BJ (cell line): Measurements from ENCODE around the gene FAM124B. TPM values are rescaled to one million over a fixed set of nuclear protein-coding genes. Genes with fewer than 3 reads are reported as not detected.

ENCODE experiments used
- CTCF ChIA-PET: fragments of 350-600 bp; formaldehyde crosslinking; extraction: SDS; loops from one replicate; lab custom pipeline; 2021; ENCODE audit warnings: antibody characterized with exemption, inconsistent platforms; lab: Yijun Ruan, JAX
- POLR2A ChIA-PET: fragments of 300-600 bp; sonication (Branson Sonifier 250); formaldehyde crosslinking; extraction: SDS; loops from one replicate; lab custom pipeline; 2021; ENCODE audit warnings: antibody characterized with exemption; lab: Charles Lee
- DNase-seq: peaks from one replicate; pipeline ENCODE4 v3.0.0-alpha.2; 2011; ENCODE audit warnings: low read depth
- H3K27me3 ChIP-seq: 2 replicates; pipeline ENCODE4 v1.6.0; 2011; ENCODE audit warnings: low read length; ENCODE audit not compliant: control insufficient read depth, insufficient read depth
- H3K36me3 ChIP-seq: 2 replicates; pipeline ENCODE4 v1.5.1; 2011; ENCODE audit warnings: low read length; ENCODE audit not compliant: control insufficient read depth, insufficient read depth
- H3K4me3 ChIP-seq: 2 replicates; pipeline ENCODE4 v1.5.1; 2011; ENCODE audit warnings: low read depth, mild to moderate bottlenecking, control low read depth, low read length
- polyA plus RNA-seq: library from polyadenylated mRNA; depleted of rRNA; stranded (reverse); fragments of >200 nt; gene quantifications from 2 replicates; pipeline ENCODE4 v1.2.3, GENCODE V29; 2011
- TF ChIP-seq, protein P1 (sequence below): IDR thresholded peaks from 2 replicates; pipeline ENCODE4 v1.5.1; 2011; ENCODE audit warnings: low read depth, mild to moderate bottlenecking, control low read depth, inconsistent platforms, low read length, moderate library complexity; ENCODE audit not compliant: insufficient read depth

FAM124B gene
- polyA plus RNA-seq, 1 experiment = 0.04 TPM

DNA sequence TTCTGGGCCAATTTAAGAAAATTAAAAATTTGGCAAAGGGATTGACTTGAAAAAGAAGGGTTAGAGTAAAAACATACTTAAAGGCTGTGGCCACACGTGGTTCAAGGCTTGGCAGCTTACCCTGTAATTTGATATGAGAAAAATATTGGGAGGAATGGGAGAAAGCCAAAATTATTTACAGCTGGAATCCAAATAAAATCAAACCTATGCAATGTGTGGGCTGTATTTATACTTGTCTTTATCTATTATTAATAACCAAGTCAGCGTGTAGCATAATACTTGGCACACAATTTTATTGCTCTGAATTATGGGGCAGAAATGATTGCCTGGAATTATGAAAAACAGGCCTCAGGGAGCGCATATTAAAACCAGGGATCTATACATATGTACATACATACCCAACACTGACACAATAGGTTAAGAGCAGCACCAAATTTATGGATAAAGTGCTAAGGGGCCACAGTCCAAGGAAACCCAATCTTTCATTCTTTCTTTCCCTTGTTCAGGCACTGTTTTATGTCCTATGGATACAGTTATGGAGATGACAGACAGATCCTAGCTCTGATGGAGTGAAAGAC is 35.6 kb downstream of the FAM124B start:
- TF ChIP-seq, protein P1, sequence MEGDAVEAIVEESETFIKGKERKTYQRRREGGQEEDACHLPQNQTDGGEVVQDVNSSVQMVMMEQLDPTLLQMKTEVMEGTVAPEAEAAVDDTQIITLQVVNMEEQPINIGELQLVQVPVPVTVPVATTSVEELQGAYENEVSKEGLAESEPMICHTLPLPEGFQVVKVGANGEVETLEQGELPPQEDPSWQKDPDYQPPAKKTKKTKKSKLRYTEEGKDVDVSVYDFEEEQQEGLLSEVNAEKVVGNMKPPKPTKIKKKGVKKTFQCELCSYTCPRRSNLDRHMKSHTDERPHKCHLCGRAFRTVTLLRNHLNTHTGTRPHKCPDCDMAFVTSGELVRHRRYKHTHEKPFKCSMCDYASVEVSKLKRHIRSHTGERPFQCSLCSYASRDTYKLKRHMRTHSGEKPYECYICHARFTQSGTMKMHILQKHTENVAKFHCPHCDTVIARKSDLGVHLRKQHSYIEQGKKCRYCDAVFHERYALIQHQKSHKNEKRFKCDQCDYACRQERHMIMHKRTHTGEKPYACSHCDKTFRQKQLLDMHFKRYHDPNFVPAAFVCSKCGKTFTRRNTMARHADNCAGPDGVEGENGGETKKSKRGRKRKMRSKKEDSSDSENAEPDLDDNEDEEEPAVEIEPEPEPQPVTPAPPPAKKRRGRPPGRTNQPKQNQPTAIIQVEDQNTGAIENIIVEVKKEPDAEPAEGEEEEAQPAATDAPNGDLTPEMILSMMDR = no peak
- ChIA-PET CTCF (interaction anchor here (0.7 to 1.4 kb wide), 3 partner anchors 218 to 284 kb away, joined by 3 to 6 read pairs (median 5); no protein-coding TSS in a partner anchor), POLR2A (no interaction called here)
- H3K36me3 ChIP-seq = no peaks in the 10 kb centered on the region
- peaks cover 2% of the 10 kb centered on the region for H3K27me3 ChIP-seq
- no peak overlapping the region for H3K4me3 ChIP-seq
- DNase-seq = no peak

DNA sequence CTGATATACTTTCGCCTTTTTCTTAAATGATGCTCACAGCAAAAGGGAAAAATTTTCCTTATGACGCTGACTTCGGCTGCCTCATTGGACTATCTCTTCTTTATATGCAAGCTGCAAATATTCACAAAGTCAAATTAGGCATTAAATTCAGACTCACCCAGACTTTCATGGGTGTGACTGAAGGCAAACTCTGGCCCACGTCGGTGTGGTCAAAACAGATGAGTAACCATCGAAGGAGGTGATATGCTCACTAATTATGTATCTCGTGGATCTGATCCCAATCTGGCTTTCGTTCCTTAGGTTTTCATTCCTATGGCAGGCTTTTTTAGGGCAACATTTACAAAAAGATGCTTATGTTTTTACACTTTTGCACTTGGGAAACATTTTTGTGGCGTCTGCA is 36.6 kb downstream of the FAM124B start:
- DNase-seq = no peak
- Histone ChIP-seq H3K27me3 (no peaks in the 10 kb centered on the region; the same call in 1 of the 2 replicates), H3K36me3 (no peaks in the 10 kb centered on the region), H3K4me3 (no peak overlapping the region)
- ChIA-PET POLR2A (no interaction called here), CTCF (interaction anchor here (0.6 to 1.4 kb wide), 4 partner anchors 22 to 285 kb away, joined by 3 to 6 read pairs (median 4); no protein-coding TSS in a partner anchor)
- TF ChIP-seq, protein P1 = no peak

DNA sequence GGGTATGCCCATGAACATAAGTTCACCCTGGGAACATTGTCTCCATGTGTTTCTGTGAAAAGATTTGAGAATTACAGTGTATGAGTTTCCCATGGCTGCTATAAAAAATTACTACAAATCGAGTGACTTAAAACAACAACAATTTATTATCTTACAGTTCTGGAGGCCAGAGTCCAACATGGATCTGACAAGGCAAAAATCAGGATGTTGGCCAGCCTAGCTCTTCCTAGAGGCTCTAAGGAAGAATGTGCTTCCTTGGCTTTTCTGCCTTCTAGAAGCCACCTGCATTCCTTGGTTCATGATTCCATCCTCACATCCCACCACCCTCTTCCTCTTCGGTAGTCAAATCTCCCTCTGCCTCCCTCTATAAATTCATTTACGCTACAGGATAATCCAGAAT is 38.6 kb downstream of the FAM124B start:
- TF ChIP-seq, protein P1 = no peak
- no peak for DNase-seq
- Histone ChIP-seq H3K4me3 (no peak overlapping the region), H3K27me3 (no peaks in the 10 kb centered on the region; the same call in 1 of the 2 replicates), H3K36me3 (no peaks in the 10 kb centered on the region)
- ChIA-PET CTCF (interaction anchor here (1.5 to 1.8 kb wide), 2 partner anchors 86 to 287 kb away, joined by 3 to 5 read pairs; no protein-coding TSS in a partner anchor), POLR2A (no interaction called here)

DNA sequence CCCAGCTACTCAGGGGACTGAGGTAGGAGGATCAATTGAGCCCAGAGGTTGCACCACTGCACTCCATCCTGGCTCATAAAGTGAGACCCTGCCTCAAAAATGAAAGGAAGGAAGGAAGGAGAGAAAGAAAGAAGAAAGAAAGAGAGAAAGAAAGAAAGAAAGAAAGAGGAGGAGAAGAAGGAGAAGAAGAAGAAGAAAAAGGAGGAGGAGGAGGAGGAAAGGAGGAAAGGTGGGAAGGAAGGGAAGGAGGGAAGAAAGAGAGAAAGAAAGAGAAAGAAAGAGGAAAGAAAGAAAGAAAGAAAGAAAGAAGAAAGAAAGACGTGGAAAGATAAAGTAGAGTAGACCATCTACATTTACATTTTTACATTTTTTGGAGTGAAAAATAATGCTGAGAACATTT is 39.8 kb downstream of the FAM124B start:
- DNase-seq = no peak
- TF ChIP-seq, protein P1 = no peak
- ChIA-PET CTCF (interaction anchor here (1.2 kb wide), 1 partner anchor 289 kb away, joined by 4 read pairs; no protein-coding TSS in a partner anchor), POLR2A (no interaction called here)
- Histone ChIP-seq H3K36me3 (no peaks in the 10 kb centered on the region), H3K4me3 (no peak overlapping the region), H3K27me3 (no peaks in the 10 kb centered on the region; the same call in 1 of the 2 replicates)

DNA sequence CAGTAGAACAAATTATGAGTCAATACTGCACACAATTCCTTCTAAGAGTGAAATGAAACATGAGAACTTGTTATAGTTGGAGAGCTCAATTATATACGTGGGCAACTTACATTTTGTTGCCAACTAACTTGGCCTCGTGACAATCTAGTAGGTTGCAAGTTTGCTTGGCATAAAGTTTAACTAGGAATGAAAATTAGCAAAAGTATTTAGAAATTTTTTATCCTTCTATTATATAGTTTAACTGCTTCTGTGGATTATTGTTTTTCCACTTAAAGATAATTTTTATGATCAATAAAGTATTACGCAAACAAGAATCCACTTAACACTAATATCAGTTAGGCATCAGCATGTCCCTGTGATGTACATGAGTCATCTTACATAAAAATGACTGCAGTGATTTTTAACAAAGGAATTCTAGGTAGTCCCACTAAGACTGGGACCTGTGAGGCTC is 41.1 kb downstream of the FAM124B start:
- no peaks in the 10 kb centered on the region for H3K36me3 ChIP-seq
- ChIA-PET CTCF (interaction anchor here (1.4 to 4.6 kb wide), 3 partner anchors 8 to 288 kb away, joined by 3 to 48 read pairs (median 10); no protein-coding TSS in a partner anchor), POLR2A (no interaction called here)
- TF ChIP-seq, protein P1 = no peak
- H3K27me3 ChIP-seq = no peaks in the 10 kb centered on the region; the same call in 1 of the 2 replicates
- H3K4me3 ChIP-seq = no peak overlapping the region
- DNase-seq = no peak
